Esophagus muscularis mucosa (tissue), 4 donors: ENCODE measurements around the gene MED7.

ENCODE experiments used
- CTCF ChIP-seq, 3 experiments: fragments of 200-600 bp in 2 of 3; fragments of 450-650 bp in 1 of 3; sonication (generic) in 2 of 3; IDR thresholded peaks; one replicate each; pipeline ENCODE4 v1.5.1; 2017 to 2019; ENCODE audit warnings: antibody characterized with exemption in 3 of 3, mild to moderate bottlenecking in 2 of 3, moderate library complexity in 1 of 3
- EP300 ChIP-seq: sonication (generic); formaldehyde crosslinking; IDR thresholded peaks from one replicate; pipeline ENCODE4 v1.6.1; 2017; ENCODE audit warnings: antibody characterized with exemption
- POLR2A ChIP-seq: fragments of 450-650 bp; IDR thresholded peaks from one replicate; pipeline ENCODE4 v1.6.1; 2017; ENCODE audit warnings: antibody characterized with exemption, moderate library complexity, mild to moderate bottlenecking, low read depth
- POLR2AphosphoS5 ChIP-seq, 2 donors: sonication (generic); formaldehyde crosslinking; IDR thresholded peaks; one replicate each; pipeline ENCODE4 v1.6.1; 2017; ENCODE audit warnings: antibody characterized with exemption in 2 of 2

GRCh38 chr5:157186309-157187045, 43.8 kb upstream of the MED7 start:
- TF ChIP-seq CTCF (IDR thresholded peaks at IDR 0.05) (no peak), POLR2A (no peak), POLR2AphosphoS5 (IDR thresholded peaks at IDR 0.05) (no peak), EP300 (no peak)
